Testis (tissue), 2 donors: ENCODE measurements around the gene DNM3.

Experiments
- POLR2A ChIP-seq: fragments of 450-650 bp; IDR thresholded peaks from one replicate; pipeline ENCODE4 v1.6.1; 2017; ENCODE audit warnings: antibody characterized with exemption, mild to moderate bottlenecking, moderate library complexity
- TF ChIP-seq, protein P1 (sequence below), 3 experiments: fragments of 450-650 bp in 2 of 3; fragments of 200-600 bp in 1 of 3; sonication (generic) in 1 of 3; IDR thresholded peaks; one replicate each; pipeline ENCODE4 v1.5.1; 2016 to 2019; ENCODE audit warnings: antibody characterized with exemption in 3 of 3, mild to moderate bottlenecking in 2 of 3, moderate library complexity in 1 of 3

DNA sequence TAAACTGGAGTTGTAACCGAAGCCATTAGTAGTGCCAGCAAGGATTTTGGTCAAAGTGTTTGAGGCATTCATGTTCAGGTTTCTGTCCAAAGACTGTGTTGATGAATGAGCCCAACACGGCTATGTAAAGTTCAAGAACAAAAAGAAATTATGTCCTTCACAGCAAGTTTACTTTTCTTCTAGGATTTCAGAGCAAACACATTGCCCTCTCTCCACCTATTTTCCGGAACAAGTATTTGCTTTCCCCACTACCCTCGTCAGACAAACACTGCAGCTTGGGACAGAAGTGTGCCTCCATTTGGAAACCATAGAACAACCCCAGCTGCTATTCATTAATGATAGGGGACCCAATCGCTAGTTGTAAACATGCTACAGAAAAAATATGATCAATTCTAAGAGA, 427.8 kb downstream of the DNM3 start:
- TF ChIP-seq, protein P1, sequence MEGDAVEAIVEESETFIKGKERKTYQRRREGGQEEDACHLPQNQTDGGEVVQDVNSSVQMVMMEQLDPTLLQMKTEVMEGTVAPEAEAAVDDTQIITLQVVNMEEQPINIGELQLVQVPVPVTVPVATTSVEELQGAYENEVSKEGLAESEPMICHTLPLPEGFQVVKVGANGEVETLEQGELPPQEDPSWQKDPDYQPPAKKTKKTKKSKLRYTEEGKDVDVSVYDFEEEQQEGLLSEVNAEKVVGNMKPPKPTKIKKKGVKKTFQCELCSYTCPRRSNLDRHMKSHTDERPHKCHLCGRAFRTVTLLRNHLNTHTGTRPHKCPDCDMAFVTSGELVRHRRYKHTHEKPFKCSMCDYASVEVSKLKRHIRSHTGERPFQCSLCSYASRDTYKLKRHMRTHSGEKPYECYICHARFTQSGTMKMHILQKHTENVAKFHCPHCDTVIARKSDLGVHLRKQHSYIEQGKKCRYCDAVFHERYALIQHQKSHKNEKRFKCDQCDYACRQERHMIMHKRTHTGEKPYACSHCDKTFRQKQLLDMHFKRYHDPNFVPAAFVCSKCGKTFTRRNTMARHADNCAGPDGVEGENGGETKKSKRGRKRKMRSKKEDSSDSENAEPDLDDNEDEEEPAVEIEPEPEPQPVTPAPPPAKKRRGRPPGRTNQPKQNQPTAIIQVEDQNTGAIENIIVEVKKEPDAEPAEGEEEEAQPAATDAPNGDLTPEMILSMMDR (IDR thresholded peaks at IDR 0.05), result no peak
- TF ChIP-seq POLR2A, result no peak
